ENCODE data around the gene FXYD4.
"Not testable (repeated sequence)": the region's sequence is repeated elsewhere in the genome, so short reads cannot be mapped to it uniquely, and the experiment has no call there.

Gene FXYD4

DNA sequence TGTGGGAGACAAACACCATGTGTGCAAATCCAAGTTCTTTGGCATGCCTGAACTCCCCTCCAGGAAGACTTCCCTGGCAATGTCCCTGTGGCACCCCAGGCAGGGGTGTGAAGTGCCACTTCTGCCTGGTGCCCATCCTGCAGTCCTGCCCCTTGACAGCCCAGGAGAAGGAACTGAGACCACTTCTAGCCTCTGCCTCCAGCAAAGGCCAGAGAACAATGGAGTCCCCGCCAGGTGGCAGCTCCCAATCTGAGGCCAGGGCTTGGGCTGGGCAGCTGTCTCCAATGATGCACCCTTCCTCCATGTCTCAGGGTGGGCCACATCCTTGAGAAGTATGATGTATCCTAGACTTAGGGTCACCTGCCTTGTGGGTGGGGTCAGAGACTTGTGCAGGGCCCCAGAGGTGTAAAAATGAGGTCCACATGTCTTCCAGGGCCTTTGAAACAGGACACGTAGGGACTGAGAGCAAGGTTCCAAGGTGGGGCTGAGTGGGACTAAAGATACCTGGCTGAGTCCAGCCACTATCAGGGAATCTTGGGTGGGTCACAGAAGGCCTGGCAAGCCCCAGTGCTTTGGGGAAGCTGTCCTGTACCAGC is 5.5 kb downstream of the FXYD4 start:
- no peak for FAIRE-seq

DNA sequence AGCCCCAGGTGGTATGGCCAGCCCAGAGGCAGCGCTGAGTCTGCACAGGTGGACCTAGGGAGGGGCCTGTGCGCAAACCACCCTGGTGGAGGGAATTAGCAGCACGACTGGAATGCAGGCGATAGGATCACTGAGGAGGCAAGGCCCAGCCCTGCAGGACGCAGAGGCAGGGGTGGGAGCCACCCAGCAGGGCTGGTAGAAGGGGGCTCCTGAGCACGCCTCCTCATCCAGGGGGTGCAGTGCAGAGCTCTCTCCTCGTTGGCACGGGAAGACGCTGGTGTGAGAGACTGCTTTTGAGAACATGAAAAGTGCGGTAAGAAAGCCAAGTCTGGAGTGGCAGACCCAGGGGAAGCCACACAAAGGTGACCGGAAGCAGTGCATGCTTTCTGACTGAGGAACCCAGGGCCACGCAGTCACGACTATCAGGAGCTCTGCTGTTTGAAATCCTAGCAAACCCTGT is 6.0 kb downstream of the FXYD4 start:
- no peak for FAIRE-seq

GRCh38 chr10:43380610-43381222 is 9.3 kb downstream of the FXYD4 start:
- no peak for FAIRE-seq

DNA sequence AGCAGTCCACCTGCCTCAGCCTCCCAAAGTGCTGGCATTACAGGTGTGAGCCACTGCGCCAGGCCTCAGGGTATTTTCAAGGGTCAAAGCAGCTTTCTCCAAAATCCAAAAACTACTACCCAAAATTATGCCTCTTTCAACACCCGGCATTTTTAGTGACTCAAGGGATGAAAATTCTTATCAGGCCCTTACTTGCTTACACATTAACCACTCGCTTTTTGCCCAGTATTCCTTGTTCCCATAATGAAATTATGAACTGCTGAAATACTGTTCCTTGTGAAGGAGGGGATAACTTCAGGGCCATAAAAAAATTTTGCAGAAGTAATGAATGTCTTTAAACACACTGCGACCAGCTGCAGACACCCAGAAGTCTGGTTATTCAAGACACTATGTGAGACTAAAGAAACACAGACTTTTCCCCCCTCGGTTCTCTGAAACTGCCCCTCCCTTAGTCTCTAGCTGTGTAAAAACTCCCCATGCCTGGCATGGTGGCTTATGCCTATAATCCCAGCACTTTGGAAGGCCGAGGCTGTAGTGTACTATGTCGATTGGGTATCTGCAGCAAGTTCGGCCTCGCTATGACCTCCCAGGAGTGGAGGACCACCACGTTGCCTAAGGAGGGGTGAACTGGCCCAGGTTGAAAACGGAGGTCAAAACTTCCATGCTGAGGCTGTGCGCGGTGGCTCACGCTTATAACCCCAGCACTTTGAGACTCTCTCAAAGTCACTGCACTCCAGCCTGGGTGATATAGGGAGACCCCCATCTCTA is 12.0 kb downstream of the FXYD4 start:
- no peak for FAIRE-seq

DNA sequence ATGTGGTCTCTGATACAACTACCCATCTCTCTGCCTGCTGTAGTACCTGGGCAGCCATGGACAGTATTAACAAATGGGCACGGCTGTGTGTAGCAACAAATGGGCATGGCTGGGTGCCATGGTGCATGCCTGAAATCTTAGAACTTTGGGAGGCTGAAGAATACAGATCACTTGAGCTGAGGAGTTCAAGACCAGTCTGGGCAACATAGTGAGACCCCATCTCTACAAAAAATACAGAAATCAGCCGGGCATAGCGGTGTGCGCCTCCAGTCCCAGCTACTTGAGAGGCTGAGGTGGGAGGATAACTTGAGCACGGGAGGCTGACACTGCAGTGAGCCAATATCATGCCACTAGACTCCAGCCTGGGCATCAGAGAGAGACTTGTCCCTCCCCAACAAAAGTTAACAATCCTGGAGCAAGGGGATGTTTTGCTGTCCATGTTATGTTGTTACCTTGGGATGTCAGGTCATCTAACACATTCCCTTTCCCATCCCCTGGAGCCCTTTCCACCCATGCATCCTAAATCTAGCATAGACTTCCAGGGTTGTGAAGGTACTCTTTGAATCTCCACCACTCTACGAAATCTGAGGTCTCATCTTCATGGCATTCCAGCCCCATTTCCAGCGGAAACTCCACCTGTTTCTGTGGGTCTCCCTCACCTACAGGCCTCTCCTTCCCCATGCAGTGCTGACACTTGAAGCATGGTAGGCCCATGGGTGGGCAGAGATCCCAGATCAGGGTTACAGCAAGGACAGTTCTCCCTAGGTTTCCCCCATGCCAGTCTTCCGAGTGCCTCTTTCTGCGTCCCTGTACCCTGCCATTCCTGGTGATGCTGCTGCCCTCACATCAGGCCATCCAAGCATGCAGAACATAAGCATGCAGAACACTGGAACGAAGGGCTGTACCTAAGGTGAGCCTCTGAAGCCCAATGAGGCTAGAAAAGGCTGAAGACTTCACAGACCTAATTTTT is 13.1 kb downstream of the FXYD4 start:
- no peak for FAIRE-seq

- no peak for FAIRE-seq
These were observed 14.1 kb downstream of the FXYD4 start for GRCh38 chr10:43385412-43386004.

- no peak for FAIRE-seq
These were observed 15.1 kb downstream of the FXYD4 start for GRCh38 chr10:43386549-43386948.

GRCh38 chr10:43386981-43387677 is 15.7 kb downstream of the FXYD4 start:
- FAIRE-seq = no peak

GRCh38 chr10:43387678-43388032 is 16.2 kb downstream of the FXYD4 start:
- no peak for FAIRE-seq

DNA sequence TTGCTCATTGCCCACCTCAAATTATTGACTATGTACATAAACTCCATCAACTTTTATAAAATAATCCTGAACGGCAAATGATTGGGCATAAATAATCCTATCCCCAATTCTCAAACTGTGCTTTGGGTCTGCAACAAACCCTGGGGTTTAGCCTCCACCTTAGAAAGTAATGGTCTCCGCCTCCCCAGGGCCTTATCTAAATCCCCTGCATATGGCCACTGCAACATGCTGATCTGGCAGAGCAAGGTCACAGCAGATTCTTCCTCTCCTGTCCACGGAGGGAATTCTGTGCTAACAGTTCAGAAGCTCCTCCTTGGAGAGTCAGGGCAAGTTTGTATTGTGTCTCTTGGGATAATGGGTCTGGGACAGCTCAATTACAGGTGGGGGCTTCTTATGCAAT is 18.4 kb downstream of the FXYD4 start:
- no peak for FAIRE-seq

GRCh38 chr10:43390333-43390732 is 18.9 kb downstream of the FXYD4 start:
- FAIRE-seq = no peak

- FAIRE-seq = no peak
These were observed 19.3 kb downstream of the FXYD4 start for GRCh38 chr10:43390759-43391158.

DNA sequence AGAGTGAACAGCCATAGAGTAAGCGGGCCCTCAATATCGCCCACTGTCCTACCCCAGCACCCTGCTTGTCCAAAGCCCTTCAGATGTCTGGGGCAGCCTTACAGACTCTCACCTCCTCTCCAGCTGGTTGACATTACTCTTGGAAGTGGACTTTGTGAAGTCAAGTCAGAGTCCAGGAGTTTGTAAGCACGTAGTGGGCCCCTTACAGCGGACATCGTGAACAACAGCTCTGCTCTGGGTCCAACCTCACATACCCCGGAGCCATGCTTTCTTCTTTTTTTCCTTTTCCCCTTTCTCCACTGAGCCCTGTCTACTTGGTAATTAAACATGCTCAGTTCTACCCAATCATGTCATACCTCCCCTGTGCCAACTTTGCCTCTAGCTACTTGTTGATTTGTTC is 20.1 kb downstream of the FXYD4 start:
- no peak for FAIRE-seq

- no peak for FAIRE-seq
These were observed 21.3 kb downstream of the FXYD4 start for GRCh38 chr10:43392748-43393147.

DNA sequence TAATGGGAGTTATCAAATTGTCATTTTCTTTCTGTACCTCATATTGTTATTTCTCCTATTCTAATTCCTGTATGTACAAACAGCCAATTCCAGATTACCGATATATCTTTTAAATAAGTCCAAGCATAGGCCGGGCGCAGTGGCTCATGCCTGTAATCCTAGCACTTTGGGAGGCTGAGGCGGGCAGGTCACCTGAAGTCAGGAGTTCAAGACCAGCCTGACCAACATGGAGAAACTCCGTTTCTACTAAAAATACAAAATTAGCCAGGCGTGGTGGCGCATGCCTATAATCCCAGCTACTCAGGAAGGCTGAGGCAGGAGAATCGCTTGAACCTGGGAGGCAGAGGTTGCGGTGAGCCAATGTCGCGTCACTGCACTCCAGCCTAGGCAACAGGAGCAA is 21.8 kb downstream of the FXYD4 start:
- not testable (repeated sequence) for FAIRE-seq

DNA sequence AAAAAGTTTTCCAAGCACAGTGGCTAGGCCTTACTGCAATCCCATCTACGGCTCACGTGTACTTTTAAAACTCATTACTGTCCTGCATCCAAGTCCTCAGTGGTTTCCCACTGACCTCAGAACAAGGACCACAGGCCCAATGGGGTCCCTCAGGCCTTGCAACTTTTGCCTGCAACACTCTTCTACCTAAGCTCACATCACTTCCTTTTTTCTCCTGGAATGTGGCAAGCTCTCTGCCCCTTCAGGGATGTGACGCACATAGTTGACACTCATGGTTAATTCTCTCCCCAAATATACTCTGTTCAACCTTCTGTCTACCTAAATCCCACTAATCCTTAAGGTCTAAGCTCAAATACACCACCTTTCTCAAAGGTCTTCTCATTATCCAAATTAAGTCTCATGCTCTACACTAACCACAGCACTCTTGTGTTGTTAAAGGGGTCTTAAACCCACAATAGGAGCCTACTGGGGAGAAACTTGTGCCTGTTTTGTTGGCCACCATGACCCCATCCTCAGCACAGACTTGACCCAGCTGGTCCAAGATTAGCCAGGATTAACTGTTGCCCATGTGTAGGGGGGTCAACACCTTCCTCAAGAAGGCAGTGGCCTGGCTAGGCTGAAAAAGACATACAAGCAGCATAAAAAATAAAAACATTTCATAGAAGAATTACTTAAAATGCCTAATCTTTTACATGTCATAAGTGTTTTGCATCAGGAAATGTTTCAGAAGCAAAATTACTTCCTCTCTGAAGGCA is 22.3 kb downstream of the FXYD4 start:
- no peak for FAIRE-seq

- no peak for FAIRE-seq
These were observed 23.4 kb downstream of the FXYD4 start for GRCh38 chr10:43394868-43395267.

DNA sequence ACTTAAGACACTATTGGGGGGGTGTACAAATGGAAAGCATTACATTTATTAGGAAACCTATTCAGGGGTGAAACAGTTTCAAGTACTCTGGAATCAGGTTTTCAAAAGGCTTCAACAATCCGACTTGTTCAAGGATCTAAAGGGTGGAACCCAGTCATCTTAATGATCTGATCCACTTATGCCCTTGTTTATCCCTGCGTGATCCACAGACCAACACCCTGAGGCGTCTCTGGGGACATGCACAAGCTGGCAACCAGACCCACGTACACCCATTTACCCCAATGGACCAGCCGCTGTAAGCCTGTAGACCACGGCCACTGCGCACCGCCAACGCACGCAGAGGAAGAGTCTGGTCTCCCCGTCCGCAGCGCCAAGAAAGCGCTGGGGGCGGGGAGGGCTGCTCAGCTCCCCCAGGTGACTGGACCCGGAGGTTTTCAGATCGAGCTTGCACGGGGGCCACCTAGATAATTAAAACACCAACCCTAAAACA is 24.2 kb downstream of the FXYD4 start:
- FAIRE-seq = no peak

- no peak for FAIRE-seq
These were observed 24.9 kb downstream of the FXYD4 start for GRCh38 chr10:43396061-43396927.

Measured in A204.1 (cell line).